Measurements from ENCODE around the gene ROS1.

Gene ROS1

GRCh38 chr6:117280922-117281321 lies 144.8 kb downstream of the ROS1 start:
- TF ChIP-seq EZH2phosphoT487 (IDR thresholded peaks at IDR 0.05; ENCODE audit: low read depth) (no peak), CTCF (IDR thresholded peaks at IDR 0.05; ENCODE audit: low read depth, low read length) (no peak)
- Histone ChIP-seq H3K36me3 (replicated peaks; ENCODE audit: low read depth, low read length) (no peaks in the 10 kb centered on the region), H3K4me2 (ENCODE audit: low read length) (no peak overlapping the region), H3K9me3 (ENCODE audit: insufficient read depth, low read length) (no peaks in the 10 kb centered on the region), H3K4me1 (ENCODE audit: low read length) (no peaks in the 10 kb centered on the region), H3K79me2 (ENCODE audit: low read length) (no peaks in the 10 kb centered on the region), H2AFZ (ENCODE audit: low read depth, low read length) (no peak overlapping the region), H3K27me3 (ENCODE audit: low read depth, low read length) (0 out of 2 replicates have a peak, but pooled peaks cover 4% of the 10 kb centered on the region), H3K4me3 (ENCODE audit: low read length) (no peak overlapping the region), H3K9ac (ENCODE audit: low read length) (no peak overlapping the region), H3K27ac (ENCODE audit: low read length) (no peak overlapping the region), H4K20me1 (ENCODE audit: insufficient read depth, low read length) (no peaks in the 10 kb centered on the region)

GRCh38 chr6:117276778-117277316 lies 148.9 kb downstream of the ROS1 start:
- H4K20me1 ChIP-seq (ENCODE audit: insufficient read depth, low read length), result no peaks in the 10 kb centered on the region
- no peak overlapping the region for H3K4me2 ChIP-seq (ENCODE audit: low read length)
- no peak for TF ChIP-seq CTCF (IDR thresholded peaks at IDR 0.05; ENCODE audit: low read depth, low read length)
- H3K27ac ChIP-seq (ENCODE audit: low read length), result no peak overlapping the region
- H2AFZ ChIP-seq (ENCODE audit: low read depth, low read length), result no peak overlapping the region
- H3K9ac ChIP-seq (ENCODE audit: low read length), result no peak overlapping the region
- H3K27me3 ChIP-seq (ENCODE audit: low read depth, low read length), result 0 out of 2 replicates have a peak, but pooled peaks cover 7% of the 10 kb centered on the region
- H3K36me3 ChIP-seq (replicated peaks; ENCODE audit: low read depth, low read length), result no peaks in the 10 kb centered on the region
- no peak overlapping the region for H3K4me3 ChIP-seq (ENCODE audit: low read length)
- H3K9me3 ChIP-seq (ENCODE audit: insufficient read depth, low read length), result no peaks in the 10 kb centered on the region
- H3K4me1 ChIP-seq (ENCODE audit: low read length), result no peaks in the 10 kb centered on the region
- no peaks in the 10 kb centered on the region for H3K79me2 ChIP-seq (ENCODE audit: low read length)

GRCh38 chr6:117275711-117276110 lies 150.0 kb downstream of the ROS1 start:
- Histone ChIP-seq H2AFZ (ENCODE audit: low read depth, low read length) (no peak overlapping the region), H3K9me3 (ENCODE audit: insufficient read depth, low read length) (no peaks in the 10 kb centered on the region), H4K20me1 (ENCODE audit: insufficient read depth, low read length) (no peaks in the 10 kb centered on the region), H3K27me3 (ENCODE audit: low read depth, low read length) (0 out of 2 replicates have a peak, but pooled peaks cover 7% of the 10 kb centered on the region), H3K79me2 (ENCODE audit: low read length) (no peaks in the 10 kb centered on the region), H3K36me3 (replicated peaks; ENCODE audit: low read depth, low read length) (no peaks in the 10 kb centered on the region), H3K4me3 (ENCODE audit: low read length) (no peak overlapping the region), H3K4me1 (ENCODE audit: low read length) (no peaks in the 10 kb centered on the region), H3K27ac (ENCODE audit: low read length) (no peak overlapping the region), H3K9ac (ENCODE audit: low read length) (no peak overlapping the region), H3K4me2 (ENCODE audit: low read length) (no peak overlapping the region)
- no peak for TF ChIP-seq CTCF (IDR thresholded peaks at IDR 0.05; ENCODE audit: low read depth, low read length)
- no peak for TF ChIP-seq EZH2phosphoT487 (IDR thresholded peaks at IDR 0.05; ENCODE audit: low read depth)

- H3K9me3 ChIP-seq (ENCODE audit: insufficient read depth, low read length), result no peaks in the 10 kb centered on the region
- H4K20me1 ChIP-seq (ENCODE audit: insufficient read depth, low read length), result no peaks in the 10 kb centered on the region
- H3K27me3 ChIP-seq (ENCODE audit: low read depth, low read length), result 0 out of 2 replicates have a peak, but pooled peaks cover 7% of the 10 kb centered on the region
- H3K4me1 ChIP-seq (ENCODE audit: low read length), result no peaks in the 10 kb centered on the region
- H3K27ac ChIP-seq (ENCODE audit: low read length), result no peak overlapping the region
- no peaks in the 10 kb centered on the region for H3K36me3 ChIP-seq (replicated peaks; ENCODE audit: low read depth, low read length)
- TF ChIP-seq EZH2phosphoT487 (IDR thresholded peaks at IDR 0.05; ENCODE audit: low read depth), result no peak
- no peaks in the 10 kb centered on the region for H3K79me2 ChIP-seq (ENCODE audit: low read length)
- H3K4me2 ChIP-seq (ENCODE audit: low read length), result no peak overlapping the region
- no peak overlapping the region for H2AFZ ChIP-seq (ENCODE audit: low read depth, low read length)
- no peak overlapping the region for H3K9ac ChIP-seq (ENCODE audit: low read length)
- H3K4me3 ChIP-seq (ENCODE audit: low read length), result no peak overlapping the region
These were observed 150.5 kb downstream of the ROS1 start for GRCh38 chr6:117275205-117275604.

All from OCI-LY3 (cell line).